Dendritic cell treated with granulocyte-macrophage colony-stimulating factor and Interleukin-4, amounts not matched to agents 40 ng/mL and 50 ng/mL, for 4 days (primary cell): ENCODE measurements around the gene NBPF1.
"Not testable (repeated sequence)": the region's sequence is repeated elsewhere in the genome, so short reads cannot be mapped to it uniquely, and the experiment has no call there.

ENCODE experiments used
- H3K27ac Mint-ChIP-seq: one replicate; pipeline ENCODE4 v1.8.0; 2022; ENCODE audit warnings: mild to moderate bottlenecking, mixed read lengths
- H3K27me3 Mint-ChIP-seq: one replicate; pipeline ENCODE4 v1.8.0; 2022; ENCODE audit warnings: mild to moderate bottlenecking, mixed read lengths
- H3K36me3 Mint-ChIP-seq: one replicate; pipeline ENCODE4 v1.8.0; 2022; ENCODE audit warnings: low read depth, mixed read lengths
- H3K4me1 Mint-ChIP-seq: one replicate; pipeline ENCODE4 v1.8.0; 2022; ENCODE audit warnings: low read depth, mixed read lengths
- H3K4me3 Mint-ChIP-seq: one replicate; pipeline ENCODE4 v1.8.0; 2022; ENCODE audit warnings: mild to moderate bottlenecking, moderate library complexity, mixed read lengths
- H3K9me3 Mint-ChIP-seq: one replicate; pipeline ENCODE4 v1.8.0; 2022; ENCODE audit warnings: mixed read lengths
- intact Hi-C: fragments of 100-400 bp; cut with micrococcal nuclease; formaldehyde crosslinking; loops from one replicate; pipeline ENCODE4 v1.15.0; 2022

The NBPF1 gene

GRCh38 chr1:16535898-16536297 is 77.5 kb downstream of the NBPF1 start:
- H3K36me3 Mint-ChIP-seq, H3K4me3 Mint-ChIP-seq, H3K9me3 Mint-ChIP-seq, intact Hi-C loops, H3K27ac Mint-ChIP-seq: not testable (repeated sequence)
- Mint-ChIP-seq H3K27me3 (peaks cover 50% of the 10 kb centered on the region), H3K4me1 (peaks cover 21% of the 10 kb centered on the region)

DNA sequence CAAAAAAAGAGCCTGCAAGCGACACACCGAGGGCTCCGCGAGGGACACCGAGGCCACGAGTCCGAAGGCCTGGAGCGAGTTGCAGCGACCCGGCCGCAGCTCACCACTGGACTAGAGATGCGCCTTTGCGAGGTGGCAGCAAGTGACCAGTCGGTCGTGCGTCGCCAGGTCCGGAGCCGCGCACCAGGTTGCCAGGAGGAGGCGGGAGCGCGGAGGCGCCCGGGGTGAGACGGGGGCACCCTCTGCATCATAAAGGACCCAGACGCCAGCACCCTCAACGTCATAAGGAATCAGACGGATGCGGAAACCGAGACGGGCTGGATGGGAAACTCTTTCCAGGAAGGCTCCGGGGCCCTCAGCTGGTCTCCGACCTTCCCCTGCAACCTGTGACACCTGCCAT is 77.9 kb downstream of the NBPF1 start:
- Mint-ChIP-seq H3K4me1 (peaks cover 18% of the 10 kb centered on the region), H3K27me3 (peaks cover 50% of the 10 kb centered on the region)
- H3K9me3 Mint-ChIP-seq, H3K36me3 Mint-ChIP-seq, H3K4me3 Mint-ChIP-seq, intact Hi-C loops, H3K27ac Mint-ChIP-seq: not testable (repeated sequence)

DNA sequence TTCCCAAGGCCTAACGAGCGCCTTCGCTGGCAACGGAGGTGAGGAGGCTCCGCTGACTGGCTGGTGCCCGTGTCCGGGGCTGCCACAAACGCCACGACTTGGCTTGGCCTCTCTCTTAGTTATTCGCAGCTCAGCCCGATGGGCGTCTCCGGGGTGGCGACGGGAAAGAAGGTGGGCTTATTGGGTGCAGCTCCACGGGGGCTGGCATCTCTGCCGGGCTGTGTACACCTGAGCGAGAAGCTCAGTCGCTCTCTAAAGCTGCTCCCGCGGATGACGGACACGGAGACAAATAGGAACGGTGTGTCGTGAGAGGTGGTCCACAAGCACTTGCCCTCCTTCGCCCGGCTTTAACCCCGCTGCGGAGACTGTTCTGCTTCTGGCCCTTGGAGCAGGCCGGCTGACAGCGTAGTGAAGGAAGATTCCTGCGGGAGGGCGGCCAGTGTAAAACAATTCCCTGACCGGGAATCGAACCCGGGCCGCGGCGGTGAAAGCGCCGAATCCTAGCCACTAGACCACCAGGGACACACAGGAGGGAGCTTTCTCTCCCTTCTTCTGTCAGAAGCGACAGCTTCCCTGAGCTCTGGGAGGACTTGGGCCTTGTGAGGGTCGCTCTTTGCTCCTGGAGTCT is 78.4 kb downstream of the NBPF1 start:
- Mint-ChIP-seq H3K27me3 (peaks cover 50% of the 10 kb centered on the region), H3K4me1 (peaks cover 14% of the 10 kb centered on the region)
- H3K27ac Mint-ChIP-seq, H3K36me3 Mint-ChIP-seq, intact Hi-C loops, H3K4me3 Mint-ChIP-seq, H3K9me3 Mint-ChIP-seq: not testable (repeated sequence)

DNA sequence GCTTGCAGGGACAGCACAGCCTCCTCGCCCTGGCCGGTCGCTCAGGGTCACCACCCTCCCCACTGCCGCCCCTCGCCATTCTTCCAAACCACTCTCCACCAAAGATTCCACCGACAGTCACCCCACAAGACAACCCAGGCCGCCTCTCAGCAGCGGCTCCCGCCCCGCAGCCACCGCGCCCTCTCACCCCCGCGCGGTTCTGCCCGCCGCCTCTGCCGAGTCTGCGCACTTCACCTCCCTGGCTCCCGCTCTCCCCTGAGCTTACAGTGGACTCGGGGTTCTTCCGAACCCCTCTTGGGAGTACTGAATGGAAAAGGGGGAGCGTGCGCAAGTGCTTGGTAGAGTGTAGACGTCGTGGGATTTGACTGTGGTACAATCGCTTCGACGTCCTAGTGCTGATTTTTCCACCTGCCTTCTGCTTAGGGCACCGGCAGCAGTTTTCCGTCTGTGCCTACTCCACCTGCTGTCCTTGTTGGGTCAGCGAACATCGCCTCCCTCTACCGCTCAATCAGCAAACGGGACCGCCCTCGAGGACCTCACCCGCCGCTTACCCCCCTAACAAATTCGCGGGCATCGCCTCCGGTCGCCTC is 79.0 kb downstream of the NBPF1 start:
- intact Hi-C loops, H3K27ac Mint-ChIP-seq, H3K36me3 Mint-ChIP-seq, H3K9me3 Mint-ChIP-seq: not testable (repeated sequence)
- Mint-ChIP-seq H3K4me3 (peak overlapping the region; percentile 30), H3K27me3 (peaks cover 53% of the 10 kb centered on the region), H3K4me1 (peaks cover 14% of the 10 kb centered on the region)

GRCh38 chr1:16532235-16532991 is 81.0 kb downstream of the NBPF1 start:
- peaks cover 54% of the 10 kb centered on the region for H3K27me3 Mint-ChIP-seq
- H3K9me3 Mint-ChIP-seq, H3K4me1 Mint-ChIP-seq, H3K27ac Mint-ChIP-seq, H3K4me3 Mint-ChIP-seq, H3K36me3 Mint-ChIP-seq, intact Hi-C loops: not testable (repeated sequence)

- intact Hi-C loops, H3K4me1 Mint-ChIP-seq, H3K9me3 Mint-ChIP-seq, H3K4me3 Mint-ChIP-seq, H3K27ac Mint-ChIP-seq, H3K36me3 Mint-ChIP-seq: not testable (repeated sequence)
- peaks cover 30% of the 10 kb centered on the region for H3K27me3 Mint-ChIP-seq
Observed at GRCh38 chr1:16528338-16528737, 85.0 kb downstream of the NBPF1 start.

DNA sequence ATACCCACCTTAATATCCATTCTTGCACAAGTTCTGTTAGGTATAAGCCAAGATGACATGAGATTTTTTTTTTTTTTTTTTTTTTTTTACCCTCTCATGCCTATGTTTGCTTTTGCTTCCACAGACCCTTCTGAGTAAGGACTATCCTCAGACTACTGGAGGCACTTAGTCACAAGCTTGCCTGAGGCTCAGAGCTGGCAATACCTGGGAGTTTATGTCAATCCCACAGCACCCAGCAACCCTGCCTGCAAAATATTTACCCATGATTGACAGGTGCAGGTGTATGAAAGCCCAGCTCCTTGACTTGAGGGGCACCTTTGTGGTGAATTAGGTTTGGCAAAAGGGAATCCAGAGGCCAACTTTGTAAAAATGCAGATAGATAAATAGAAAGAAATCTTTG is 87.6 kb downstream of the NBPF1 start:
- H3K27me3 Mint-ChIP-seq = peaks cover 21% of the 10 kb centered on the region
- intact Hi-C loops, H3K4me3 Mint-ChIP-seq, H3K36me3 Mint-ChIP-seq, H3K4me1 Mint-ChIP-seq, H3K27ac Mint-ChIP-seq, H3K9me3 Mint-ChIP-seq: not testable (repeated sequence)

- Mint-ChIP-seq H3K27me3 (peaks cover 51% of the 10 kb centered on the region), H3K4me1 (peaks cover 14% of the 10 kb centered on the region)
- H3K9me3 Mint-ChIP-seq, H3K4me3 Mint-ChIP-seq, H3K27ac Mint-ChIP-seq, H3K36me3 Mint-ChIP-seq, intact Hi-C loops: not testable (repeated sequence)
Observed at GRCh38 chr1:16521679-16522078, 91.7 kb downstream of the NBPF1 start.

GRCh38 chr1:16521288-16521583 is 92.1 kb downstream of the NBPF1 start:
- H3K36me3 Mint-ChIP-seq = no peaks in the 10 kb centered on the region
- peaks cover 14% of the 10 kb centered on the region for H3K4me1 Mint-ChIP-seq
- peak overlapping the region; percentile 30 for H3K27ac Mint-ChIP-seq
- intact Hi-C loops = no loop called here
- H3K27me3 Mint-ChIP-seq = peaks cover 51% of the 10 kb centered on the region
- H3K4me3 Mint-ChIP-seq = no peak overlapping the region
- no peaks in the 10 kb centered on the region for H3K9me3 Mint-ChIP-seq

- intact Hi-C loops, H3K9me3 Mint-ChIP-seq, H3K36me3 Mint-ChIP-seq: not testable (repeated sequence)
- peaks cover 14% of the 10 kb centered on the region for H3K4me1 Mint-ChIP-seq
- peak overlapping the region; percentile 41 for H3K4me3 Mint-ChIP-seq
- H3K27ac Mint-ChIP-seq = peak overlapping the region; percentile 30
- peaks cover 48% of the 10 kb centered on the region for H3K27me3 Mint-ChIP-seq
Observed at GRCh38 chr1:16520435-16521287, 92.7 kb downstream of the NBPF1 start.

DNA sequence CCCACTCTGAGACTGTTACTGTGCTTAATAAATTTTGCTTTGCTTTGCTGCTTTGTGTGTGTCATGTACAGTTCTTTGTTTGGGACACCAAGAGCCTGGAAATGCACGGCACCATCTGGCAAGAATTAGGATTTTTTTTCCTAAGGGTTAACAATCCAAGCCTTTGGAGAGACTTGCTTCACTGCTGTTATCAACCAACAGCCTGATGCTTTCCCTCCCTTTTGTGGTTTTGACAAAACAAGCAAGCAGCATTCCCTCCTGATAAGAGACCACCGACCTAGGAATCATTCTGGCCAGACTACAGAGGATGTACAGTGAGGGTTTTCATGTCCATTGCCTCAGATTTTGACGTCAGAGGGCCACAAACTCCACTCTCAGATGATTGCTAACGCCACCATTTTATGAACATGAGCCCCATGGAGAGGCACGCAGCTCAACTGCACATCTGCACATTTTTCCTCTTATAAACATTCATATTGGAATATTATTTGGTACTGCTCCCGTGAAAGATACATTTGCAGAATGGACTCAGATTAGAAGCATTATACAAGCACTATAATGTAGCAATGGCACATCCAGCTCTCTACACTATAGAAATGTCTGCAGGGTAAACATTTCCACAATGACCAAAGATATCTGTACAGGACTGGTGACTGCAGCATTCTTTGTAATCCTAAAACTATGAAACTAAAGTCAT is 94.0 kb downstream of the NBPF1 start:
- H3K27ac Mint-ChIP-seq, intact Hi-C loops, H3K9me3 Mint-ChIP-seq, H3K4me3 Mint-ChIP-seq, H3K36me3 Mint-ChIP-seq: not testable (repeated sequence)
- peaks cover 14% of the 10 kb centered on the region for H3K4me1 Mint-ChIP-seq
- H3K27me3 Mint-ChIP-seq = peaks cover 46% of the 10 kb centered on the region

DNA sequence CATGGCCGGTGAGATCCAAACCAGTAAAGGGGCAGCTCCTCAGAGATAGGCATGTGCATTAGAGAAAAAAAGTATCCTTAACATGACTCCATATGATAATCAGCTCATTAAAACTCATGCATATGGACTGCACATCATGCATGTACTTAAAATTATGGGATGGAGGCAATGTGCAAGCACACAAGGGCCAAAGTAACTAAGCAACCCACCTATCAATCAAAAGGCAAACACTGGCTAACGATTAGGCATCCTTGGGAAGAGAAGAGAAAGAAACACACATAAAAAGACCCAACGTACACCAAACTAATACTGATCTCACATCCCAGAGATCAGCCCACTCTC is 94.5 kb downstream of the NBPF1 start:
- H3K9me3 Mint-ChIP-seq, H3K36me3 Mint-ChIP-seq, intact Hi-C loops, H3K27ac Mint-ChIP-seq, H3K4me3 Mint-ChIP-seq: not testable (repeated sequence)
- Mint-ChIP-seq H3K27me3 (peaks cover 46% of the 10 kb centered on the region), H3K4me1 (peaks cover 14% of the 10 kb centered on the region)

DNA sequence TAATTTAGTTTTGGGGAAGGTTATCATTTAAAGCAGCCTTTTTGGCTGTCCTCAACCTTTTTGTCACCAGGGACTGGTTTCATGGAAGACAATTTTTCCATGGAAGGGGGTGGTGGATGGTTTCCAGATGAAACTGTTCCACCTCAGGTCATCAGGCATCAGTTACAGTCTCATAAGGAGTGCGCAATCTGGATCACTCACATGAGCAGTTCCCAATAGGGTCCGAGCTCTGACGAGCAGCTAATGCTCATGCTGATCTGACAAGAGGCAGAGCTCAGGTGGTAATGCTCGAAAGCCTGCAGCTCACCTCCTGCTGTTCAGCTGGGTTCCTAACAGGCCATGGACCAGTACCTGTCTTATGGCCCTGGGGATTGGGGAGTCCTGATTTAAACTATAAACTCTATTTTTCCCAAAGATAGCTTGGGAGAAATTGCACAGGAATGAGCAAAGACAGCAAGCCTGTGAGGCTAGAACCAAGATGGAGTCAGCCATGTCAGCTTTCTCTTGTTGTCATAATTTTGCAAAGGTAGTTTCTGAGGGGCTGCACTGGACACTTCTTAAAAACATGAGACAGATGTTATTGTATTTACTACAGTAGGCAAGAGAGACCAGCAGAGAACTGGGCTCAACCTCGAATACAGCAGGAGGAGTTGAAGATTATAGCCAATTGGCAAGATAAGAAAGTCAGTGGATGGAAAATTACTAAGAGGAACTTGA is 96.5 kb downstream of the NBPF1 start:
- H3K36me3 Mint-ChIP-seq, intact Hi-C loops, H3K4me3 Mint-ChIP-seq, H3K9me3 Mint-ChIP-seq, H3K27ac Mint-ChIP-seq: not testable (repeated sequence)
- H3K4me1 Mint-ChIP-seq = peaks cover 14% of the 10 kb centered on the region
- peaks cover 40% of the 10 kb centered on the region for H3K27me3 Mint-ChIP-seq
